ENCODE measurements around the gene MLANA.

The MLANA gene
- long read RNA-seq: 0 reads

DNA sequence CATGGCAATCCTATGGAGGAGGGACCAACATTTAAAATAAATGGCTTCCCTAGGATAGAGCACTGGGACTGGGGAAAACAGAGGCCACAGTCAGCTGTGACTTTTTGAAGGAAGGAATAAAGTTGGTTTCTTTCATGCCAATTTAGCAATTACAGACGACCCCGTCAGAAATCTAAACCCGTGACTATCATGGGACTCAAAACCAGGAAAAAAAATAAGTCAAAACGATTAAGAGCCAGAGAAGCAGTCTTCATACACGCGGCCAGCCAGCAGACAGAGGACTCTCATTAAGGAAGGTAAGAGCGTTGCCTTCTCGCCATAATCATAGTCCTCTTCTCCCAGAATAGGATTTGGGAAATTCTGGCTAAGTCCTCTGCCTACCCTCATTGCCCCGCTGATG, at the start of gene MLANA:
Gene MLANA (plus strand): TSS at position 249 of the 400 bp plus-strand sequence. CDS start 1,586 bp downstream, outside the sequence.
- DNase-seq (ENCODE audit: low read depth in 1 of 2, low spot score in 1 of 2): no peak
- Histone ChIP-seq H3K27me3 (ENCODE audit: insufficient read depth, poor library complexity, severe bottlenecking) (no peaks in the 10 kb centered on the region), H3K27ac (replicated peaks) (no peak within 1 kb of the TSS), H3K4me3 (replicated peaks; ENCODE audit: insufficient read depth, low read length) (no peak within 1 kb of the TSS)
- TF ChIP-seq CTCF (IDR thresholded peaks at IDR 0.05; ENCODE audit: insufficient read depth, low read length) (no peak), GABPA (IDR thresholded peaks at IDR 0.05; ENCODE audit: low read depth) (no peak), POLR2AphosphoS5 (IDR thresholded peaks at IDR 0.05; ENCODE audit: low read depth) (no peak), SPI1 (IDR thresholded peaks at IDR 0.05; ENCODE audit: borderline replicate concordance, low read depth) (no peak)
- TF ChIP-seq, protein P1, sequence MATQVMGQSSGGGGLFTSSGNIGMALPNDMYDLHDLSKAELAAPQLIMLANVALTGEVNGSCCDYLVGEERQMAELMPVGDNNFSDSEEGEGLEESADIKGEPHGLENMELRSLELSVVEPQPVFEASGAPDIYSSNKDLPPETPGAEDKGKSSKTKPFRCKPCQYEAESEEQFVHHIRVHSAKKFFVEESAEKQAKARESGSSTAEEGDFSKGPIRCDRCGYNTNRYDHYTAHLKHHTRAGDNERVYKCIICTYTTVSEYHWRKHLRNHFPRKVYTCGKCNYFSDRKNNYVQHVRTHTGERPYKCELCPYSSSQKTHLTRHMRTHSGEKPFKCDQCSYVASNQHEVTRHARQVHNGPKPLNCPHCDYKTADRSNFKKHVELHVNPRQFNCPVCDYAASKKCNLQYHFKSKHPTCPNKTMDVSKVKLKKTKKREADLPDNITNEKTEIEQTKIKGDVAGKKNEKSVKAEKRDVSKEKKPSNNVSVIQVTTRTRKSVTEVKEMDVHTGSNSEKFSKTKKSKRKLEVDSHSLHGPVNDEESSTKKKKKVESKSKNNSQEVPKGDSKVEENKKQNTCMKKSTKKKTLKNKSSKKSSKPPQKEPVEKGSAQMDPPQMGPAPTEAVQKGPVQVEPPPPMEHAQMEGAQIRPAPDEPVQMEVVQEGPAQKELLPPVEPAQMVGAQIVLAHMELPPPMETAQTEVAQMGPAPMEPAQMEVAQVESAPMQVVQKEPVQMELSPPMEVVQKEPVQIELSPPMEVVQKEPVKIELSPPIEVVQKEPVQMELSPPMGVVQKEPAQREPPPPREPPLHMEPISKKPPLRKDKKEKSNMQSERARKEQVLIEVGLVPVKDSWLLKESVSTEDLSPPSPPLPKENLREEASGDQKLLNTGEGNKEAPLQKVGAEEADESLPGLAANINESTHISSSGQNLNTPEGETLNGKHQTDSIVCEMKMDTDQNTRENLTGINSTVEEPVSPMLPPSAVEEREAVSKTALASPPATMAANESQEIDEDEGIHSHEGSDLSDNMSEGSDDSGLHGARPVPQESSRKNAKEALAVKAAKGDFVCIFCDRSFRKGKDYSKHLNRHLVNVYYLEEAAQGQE (IDR thresholded peaks at IDR 0.05; ENCODE audit: insufficient replicate concordance, low read depth): no peak

GRCh38 chr9:5841771-5842573, 48.7 kb upstream of the MLANA start:
- H3K27ac ChIP-seq (replicated peaks): no peak overlapping the region

More at GRCh38 chr9:5841771-5842573, 48.7 kb upstream of the MLANA start:
- TF ChIP-seq, protein P1 (IDR thresholded peaks at IDR 0.05; ENCODE audit: insufficient replicate concordance, low read depth): no peak
- TF ChIP-seq GABPA (IDR thresholded peaks at IDR 0.05; ENCODE audit: low read depth) (no peak), CTCF (IDR thresholded peaks at IDR 0.05; ENCODE audit: insufficient read depth, low read length) (no peak), SPI1 (IDR thresholded peaks at IDR 0.05; ENCODE audit: borderline replicate concordance, low read depth) (no peak), POLR2AphosphoS5 (IDR thresholded peaks at IDR 0.05; ENCODE audit: low read depth) (no peak)
- H3K4me3 ChIP-seq (replicated peaks; ENCODE audit: insufficient read depth, low read length): no peak overlapping the region
- no peaks in the 10 kb centered on the region for H3K27me3 ChIP-seq (ENCODE audit: insufficient read depth, poor library complexity, severe bottlenecking)
- no peak for DNase-seq (ENCODE audit: low read depth in 1 of 2, low spot score in 1 of 2)
